Kidney epithelial cell (primary cell): Measurements from ENCODE around the gene BRD1. TPM values are rescaled to one million over a fixed set of nuclear protein-coding genes. Genes with fewer than 3 reads are reported as not detected.

Source experiments
- DNase-seq: peaks from one replicate; pipeline ENCODE4 v3.0.0-alpha.2; 2010; ENCODE audit warnings: low read depth
- H3K27me3 ChIP-seq: 2 replicates; pipeline ENCODE4 v1.6.0; 2011; ENCODE audit warnings: low read length; ENCODE audit not compliant: control insufficient read depth, insufficient read depth
- H3K36me3 ChIP-seq: 2 replicates; pipeline ENCODE4 v1.5.1; 2011; ENCODE audit warnings: low read length; ENCODE audit not compliant: control insufficient read depth, insufficient read depth
- H3K4me3 ChIP-seq: 2 replicates; pipeline ENCODE4 v1.5.1; 2011; ENCODE audit warnings: low read depth, mild to moderate bottlenecking, control low read depth, low read length
- CTCF ChIP-seq: IDR thresholded peaks from 2 replicates; pipeline ENCODE4 v1.5.1; 2011; ENCODE audit warnings: mild to moderate bottlenecking, moderate library complexity, low read length, control low read depth, inconsistent platforms; ENCODE audit not compliant: insufficient read depth, poor library complexity, severe bottlenecking
- total RNA-seq: library from RNA; depleted of rRNA; stranded (reverse); fragments of >200 nt; gene quantifications from 2 replicates; pipeline ENCODE4 v1.2.3, GENCODE V29; 2015

Gene BRD1
- 35.4 and 37.2 TPM in 2 replicates for total RNA-seq

GRCh38 chr22:49827853-49828598 is at the start of gene BRD1:
Gene BRD1, minus strand, starts transcription at chr22:49827873. Its CDS starts 3,556 bp downstream, at chr22:49824317.
- peak within 1 kb of the TSS; percentile 79 for H3K4me3 ChIP-seq
- no peaks in the 10 kb centered on the region for H3K27me3 ChIP-seq
- no peak for TF ChIP-seq CTCF
- peaks cover 5% of the 10 kb centered on the region for H3K36me3 ChIP-seq
- DNase-seq: no peak

- no peak for TF ChIP-seq CTCF
- Histone ChIP-seq H3K4me3 (no peak overlapping the region), H3K27me3 (no peaks in the 10 kb centered on the region), H3K36me3 (no peaks in the 10 kb centered on the region)
- DNase-seq: no peak
These were observed 45.7 kb upstream of the BRD1 start for GRCh38 chr22:49873228-49873940.

GRCh38 chr22:49872347-49872746 is 44.7 kb upstream of the BRD1 start:
- Histone ChIP-seq H3K36me3 (no peaks in the 10 kb centered on the region), H3K27me3 (no peaks in the 10 kb centered on the region), H3K4me3 (no peak overlapping the region)
- DNase-seq: no peak
- TF ChIP-seq CTCF: no peak

- no peak for TF ChIP-seq CTCF
- DNase-seq: no peak
- Histone ChIP-seq H3K4me3 (no peak overlapping the region), H3K36me3 (no peaks in the 10 kb centered on the region), H3K27me3 (no peaks in the 10 kb centered on the region)
These were observed 43.8 kb upstream of the BRD1 start for GRCh38 chr22:49871482-49871881.

GRCh38 chr22:49869845-49870712 is 42.4 kb upstream of the BRD1 start:
- H3K27me3 ChIP-seq: no peaks in the 10 kb centered on the region
- no peak for TF ChIP-seq CTCF
- DNase-seq: no peak
- H3K36me3 ChIP-seq: no peaks in the 10 kb centered on the region
- H3K4me3 ChIP-seq: no peak overlapping the region
